OCI-LY1 (cell line): ENCODE data around the gene UBR4.

Experiments used
- H2AFZ ChIP-seq: fragments of 200-600 bp; sonication (generic), shearing (Covaris generic); 2 replicates; pipeline ENCODE4 v1.6.0; 2014; ENCODE audit warnings: antibody characterized with exemption, mild to moderate bottlenecking, low read length
- H3F3A ChIP-seq: fragments of 200-600 bp; sonication (generic), shearing (Covaris generic); 2 replicates; pipeline ENCODE4 v1.6.0; 2014; ENCODE audit warnings: mild to moderate bottlenecking, antibody characterized with exemption, low read length, moderate library complexity; ENCODE audit not compliant: insufficient read depth
- H3K27ac ChIP-seq: fragments of 200-600 bp; sonication (generic); 2 replicates; pipeline ENCODE4 v1.5.1; 2014; ENCODE audit warnings: low read length, mixed run types, mild to moderate bottlenecking, low read depth; ENCODE audit not compliant: poor library complexity, severe bottlenecking
- H3K27me3 ChIP-seq: fragments of 200-600 bp; sonication (generic); 2 replicates; pipeline ENCODE4 v1.6.0; 2014; ENCODE audit warnings: antibody characterized with exemption, mild to moderate bottlenecking, low read length, moderate library complexity; ENCODE audit not compliant: insufficient read depth
- H3K36me3 ChIP-seq: fragments of 200-600 bp; sonication (generic); 2 replicates; pipeline ENCODE4 v1.6.1; 2014; ENCODE audit warnings: mild to moderate bottlenecking, antibody characterized with exemption, low read length, moderate library complexity, mixed read lengths; ENCODE audit not compliant: insufficient read depth
- H3K4me1 ChIP-seq: fragments of 200-600 bp; sonication (generic); 2 replicates; pipeline ENCODE4 v1.5.1; 2014; ENCODE audit warnings: mild to moderate bottlenecking, low read length, moderate library complexity; ENCODE audit not compliant: insufficient read depth, severe bottlenecking
- H3K4me2 ChIP-seq: fragments of 200-600 bp; sonication (generic), shearing (Covaris generic); 2 replicates; pipeline ENCODE4 v1.6.1; 2014; ENCODE audit warnings: low read length
- H3K4me3 ChIP-seq: fragments of 200-600 bp; sonication (generic); 2 replicates; pipeline ENCODE4 v1.5.1; 2014; ENCODE audit warnings: low read length, low read depth, mild to moderate bottlenecking, mixed read lengths; ENCODE audit not compliant: poor library complexity, severe bottlenecking
- H3K79me2 ChIP-seq: fragments of 200-600 bp; shearing (Covaris generic); 2 replicates; pipeline ENCODE4 v1.6.1; 2016; ENCODE audit warnings: mixed run types, low read length, mixed read lengths; ENCODE audit not compliant: insufficient read depth
- H3K9ac ChIP-seq: fragments of 200-600 bp; sonication (generic), shearing (Covaris generic); 2 replicates; pipeline ENCODE4 v1.6.1; 2014; ENCODE audit warnings: mild to moderate bottlenecking, low read length, mixed read lengths
- H3K9me2 ChIP-seq: fragments of 200-600 bp; sonication (generic), shearing (Covaris generic); 2 replicates; pipeline ENCODE4 v1.6.1; 2014; ENCODE audit warnings: low read depth, mild to moderate bottlenecking, low read length, mixed read lengths
- H3K9me3 ChIP-seq: fragments of 200-600 bp; shearing (Covaris generic); 2 replicates; pipeline ENCODE4 v1.6.1; 2014; ENCODE audit warnings: low read length, mixed read lengths
- H4K20me1 ChIP-seq: fragments of 200-600 bp; sonication (generic), shearing (Covaris generic); 2 replicates; pipeline ENCODE4 v1.6.0; 2016; ENCODE audit warnings: mild to moderate bottlenecking, low read length; ENCODE audit not compliant: insufficient read depth
- EZH2 ChIP-seq: fragments of 200-600 bp; sonication (generic), shearing (Covaris generic); IDR thresholded peaks from 2 replicates; pipeline ENCODE4 v1.8.0; 2017; ENCODE audit warnings: borderline replicate concordance, mixed run types, mild to moderate bottlenecking, antibody characterized with exemption, low read length, moderate library complexity, mixed read lengths
- TF ChIP-seq, protein P1 (sequence below): fragments of 200-600 bp; sonication (generic), shearing (Covaris generic); IDR thresholded peaks from 2 replicates; pipeline ENCODE4 v1.5.1; 2017; ENCODE audit warnings: mild to moderate bottlenecking, antibody characterized with exemption, low read length, moderate library complexity, mixed read lengths

The UBR4 gene

GRCh38 chr1:19151537-19151936 lies 58.5 kb downstream of the UBR4 start:
- no peak overlapping the region for H3K4me3 ChIP-seq
- no peak overlapping the region for H3K4me2 ChIP-seq
- H3F3A ChIP-seq, result no peaks in the 10 kb centered on the region
- H3K9me2 ChIP-seq, result no peaks in the 10 kb centered on the region
- H4K20me1 ChIP-seq, result no peaks in the 10 kb centered on the region
- H3K4me1 ChIP-seq, result no peaks in the 10 kb centered on the region
- H3K36me3 ChIP-seq, result peaks cover 99% of the 10 kb centered on the region
- H3K79me2 ChIP-seq, result no peaks in the 10 kb centered on the region
- TF ChIP-seq EZH2, result no peak
- TF ChIP-seq, protein P1, sequence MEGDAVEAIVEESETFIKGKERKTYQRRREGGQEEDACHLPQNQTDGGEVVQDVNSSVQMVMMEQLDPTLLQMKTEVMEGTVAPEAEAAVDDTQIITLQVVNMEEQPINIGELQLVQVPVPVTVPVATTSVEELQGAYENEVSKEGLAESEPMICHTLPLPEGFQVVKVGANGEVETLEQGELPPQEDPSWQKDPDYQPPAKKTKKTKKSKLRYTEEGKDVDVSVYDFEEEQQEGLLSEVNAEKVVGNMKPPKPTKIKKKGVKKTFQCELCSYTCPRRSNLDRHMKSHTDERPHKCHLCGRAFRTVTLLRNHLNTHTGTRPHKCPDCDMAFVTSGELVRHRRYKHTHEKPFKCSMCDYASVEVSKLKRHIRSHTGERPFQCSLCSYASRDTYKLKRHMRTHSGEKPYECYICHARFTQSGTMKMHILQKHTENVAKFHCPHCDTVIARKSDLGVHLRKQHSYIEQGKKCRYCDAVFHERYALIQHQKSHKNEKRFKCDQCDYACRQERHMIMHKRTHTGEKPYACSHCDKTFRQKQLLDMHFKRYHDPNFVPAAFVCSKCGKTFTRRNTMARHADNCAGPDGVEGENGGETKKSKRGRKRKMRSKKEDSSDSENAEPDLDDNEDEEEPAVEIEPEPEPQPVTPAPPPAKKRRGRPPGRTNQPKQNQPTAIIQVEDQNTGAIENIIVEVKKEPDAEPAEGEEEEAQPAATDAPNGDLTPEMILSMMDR, result no peak
- no peak overlapping the region for H3K9ac ChIP-seq
- no peaks in the 10 kb centered on the region for H3K9me3 ChIP-seq
- H3K27ac ChIP-seq, result no peak overlapping the region
- no peaks in the 10 kb centered on the region for H3K27me3 ChIP-seq
- H2AFZ ChIP-seq, result no peak overlapping the region

GRCh38 chr1:19149736-19150135 lies 60.3 kb downstream of the UBR4 start:
- Histone ChIP-seq H3K36me3 (peaks cover 99% of the 10 kb centered on the region), H3K4me2 (no peak overlapping the region), H3K9me2 (no peaks in the 10 kb centered on the region), H3K79me2 (no peaks in the 10 kb centered on the region), H2AFZ (no peak overlapping the region), H4K20me1 (no peaks in the 10 kb centered on the region), H3K4me3 (no peak overlapping the region), H3K9me3 (no peaks in the 10 kb centered on the region), H3K9ac (no peak overlapping the region), H3K27me3 (no peaks in the 10 kb centered on the region), H3K27ac (no peak overlapping the region), H3F3A (no peaks in the 10 kb centered on the region), H3K4me1 (no peaks in the 10 kb centered on the region)
- no peak for TF ChIP-seq EZH2
- TF ChIP-seq, protein P1, result no peak

DNA sequence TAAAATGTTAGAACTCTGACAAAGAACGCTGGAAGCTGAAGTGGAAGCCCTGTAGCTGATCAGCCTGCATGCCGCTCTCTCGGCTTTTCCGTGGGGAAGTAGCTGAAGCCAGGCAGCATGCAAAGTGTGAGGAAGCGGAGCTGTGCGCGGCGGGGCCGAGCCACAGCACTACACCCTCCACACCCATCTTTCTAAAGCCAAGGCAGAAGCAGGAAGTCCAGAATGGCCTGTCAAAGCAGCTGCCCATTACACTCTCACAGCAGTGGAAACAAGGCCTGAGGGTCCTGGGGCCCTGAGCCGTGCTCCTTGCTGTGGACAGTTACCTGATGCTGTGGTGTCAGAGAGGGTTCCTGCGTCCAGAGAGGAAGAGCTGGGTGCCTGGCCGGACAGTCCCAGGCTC lies 69.6 kb downstream of the UBR4 start:
- H3K4me1 ChIP-seq, result no peaks in the 10 kb centered on the region
- no peak overlapping the region for H3K4me2 ChIP-seq
- no peaks in the 10 kb centered on the region for H3K9me2 ChIP-seq
- H3K9ac ChIP-seq, result no peak overlapping the region
- no peak for TF ChIP-seq EZH2
- TF ChIP-seq, protein P1, result no peak
- peaks cover 99% of the 10 kb centered on the region for H3K36me3 ChIP-seq
- no peak overlapping the region for H3K27ac ChIP-seq
- no peaks in the 10 kb centered on the region; the same call in 1 of the 2 replicates for H3K9me3 ChIP-seq
- H3K79me2 ChIP-seq, result no peaks in the 10 kb centered on the region
- no peaks in the 10 kb centered on the region for H3F3A ChIP-seq
- no peaks in the 10 kb centered on the region for H4K20me1 ChIP-seq
- H2AFZ ChIP-seq, result no peak overlapping the region
- no peaks in the 10 kb centered on the region for H3K27me3 ChIP-seq
- no peak overlapping the region for H3K4me3 ChIP-seq
